OCI-LY1 (cell line): Measurements from ENCODE around the gene SLC6A3.

ENCODE experiments used
- CTCF ChIP-seq: fragments of 200-600 bp; sonication (generic), shearing (Covaris generic); IDR thresholded peaks from 2 replicates; pipeline ENCODE4 v1.5.1; 2017; ENCODE audit warnings: mild to moderate bottlenecking, antibody characterized with exemption, low read length, moderate library complexity, mixed read lengths
- EZH2 ChIP-seq: fragments of 200-600 bp; sonication (generic), shearing (Covaris generic); IDR thresholded peaks from 2 replicates; pipeline ENCODE4 v1.8.0; 2017; ENCODE audit warnings: borderline replicate concordance, mixed run types, mild to moderate bottlenecking, antibody characterized with exemption, low read length, moderate library complexity, mixed read lengths

- TF ChIP-seq CTCF (no peak), EZH2 (no peak)
Observed at GRCh38 chr5:1435369-1435768, 9.9 kb downstream of the SLC6A3 start.
